ENCODE data around the gene CAMTA1.

CAMTA1 gene

DNA sequence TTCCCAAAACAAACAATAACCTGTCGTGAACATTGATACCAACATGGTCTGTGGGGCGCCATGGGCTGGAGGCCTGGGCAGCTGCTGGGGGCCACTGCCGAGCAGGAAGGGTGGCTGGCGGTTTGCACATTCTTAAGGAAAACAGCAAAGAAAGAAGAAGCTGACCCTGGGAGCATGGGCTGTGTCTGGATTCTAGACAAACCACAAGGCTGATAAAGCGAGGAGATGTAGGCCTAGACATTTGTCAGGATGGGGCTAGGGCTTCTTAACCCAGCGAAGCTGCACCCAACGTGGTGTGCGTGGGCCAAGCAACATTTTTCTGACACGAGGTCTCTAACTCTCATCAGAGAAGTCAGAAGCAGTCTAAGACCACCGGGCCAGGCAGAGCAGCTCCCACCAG lies 663.7 kb downstream of the CAMTA1 start:
- DNase-seq: no peak

DNA sequence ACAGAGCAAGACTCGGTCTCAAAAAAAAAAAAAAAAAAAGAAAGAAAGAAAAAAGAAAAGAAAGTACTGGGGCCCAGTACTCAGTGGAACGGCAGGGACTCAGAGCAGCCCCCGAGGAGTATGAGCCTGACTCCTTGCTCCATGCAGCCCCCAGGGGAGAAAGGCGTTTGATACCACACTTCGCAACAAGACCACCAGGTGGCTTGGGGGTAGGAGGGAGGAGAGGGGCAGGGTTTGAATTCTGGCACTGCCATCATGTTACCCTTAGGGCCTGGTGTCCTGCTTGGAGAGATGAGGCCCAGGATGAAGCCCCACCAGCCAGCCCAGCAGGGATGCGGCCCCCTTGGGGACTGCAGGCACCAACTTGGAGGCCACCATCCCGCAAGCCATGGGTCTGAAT lies 664.5 kb downstream of the CAMTA1 start:
- peak; percentile 14 for DNase-seq

DNA sequence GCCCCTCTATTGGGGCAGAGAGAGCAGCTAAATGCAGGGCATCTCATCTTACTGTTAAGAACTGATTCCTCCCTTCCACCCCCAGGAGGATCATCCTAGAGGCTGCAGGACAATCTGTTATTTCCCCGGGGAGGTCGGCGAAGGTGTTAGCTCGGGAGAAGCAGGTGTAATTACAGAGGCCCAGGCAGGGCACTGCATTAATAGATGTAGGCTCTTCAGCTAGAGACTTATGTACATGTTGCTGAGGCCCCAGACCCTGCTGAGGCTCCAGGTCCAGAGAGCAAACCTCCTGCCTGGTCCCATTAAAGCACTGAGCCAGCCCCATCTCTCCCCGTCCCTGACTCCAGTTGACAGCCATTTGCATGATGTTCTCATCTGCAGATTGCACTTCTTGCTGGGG lies 665.6 kb downstream of the CAMTA1 start:
- DNase-seq: peak; percentile 91

DNA sequence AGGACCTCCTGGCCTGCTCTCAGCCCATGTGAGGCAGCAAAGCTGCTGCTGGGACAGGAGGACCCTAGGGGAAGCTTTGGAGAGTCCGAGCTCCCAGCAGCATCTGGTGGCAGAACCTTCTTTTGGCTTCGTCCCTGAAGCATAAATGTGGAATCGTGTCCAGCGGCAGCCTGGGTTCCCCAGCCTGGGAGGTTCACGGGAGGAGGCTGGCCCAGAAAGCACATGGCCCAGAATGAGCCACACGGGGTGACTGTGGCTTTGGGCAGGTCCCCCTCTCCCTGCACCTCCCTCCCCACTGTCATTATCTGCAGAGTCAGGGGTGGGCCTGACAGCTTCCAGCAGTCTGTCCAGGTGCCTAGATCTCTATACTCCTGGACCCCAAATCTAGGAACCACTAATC lies 667.8 kb downstream of the CAMTA1 start:
- no peak for DNase-seq

DNA sequence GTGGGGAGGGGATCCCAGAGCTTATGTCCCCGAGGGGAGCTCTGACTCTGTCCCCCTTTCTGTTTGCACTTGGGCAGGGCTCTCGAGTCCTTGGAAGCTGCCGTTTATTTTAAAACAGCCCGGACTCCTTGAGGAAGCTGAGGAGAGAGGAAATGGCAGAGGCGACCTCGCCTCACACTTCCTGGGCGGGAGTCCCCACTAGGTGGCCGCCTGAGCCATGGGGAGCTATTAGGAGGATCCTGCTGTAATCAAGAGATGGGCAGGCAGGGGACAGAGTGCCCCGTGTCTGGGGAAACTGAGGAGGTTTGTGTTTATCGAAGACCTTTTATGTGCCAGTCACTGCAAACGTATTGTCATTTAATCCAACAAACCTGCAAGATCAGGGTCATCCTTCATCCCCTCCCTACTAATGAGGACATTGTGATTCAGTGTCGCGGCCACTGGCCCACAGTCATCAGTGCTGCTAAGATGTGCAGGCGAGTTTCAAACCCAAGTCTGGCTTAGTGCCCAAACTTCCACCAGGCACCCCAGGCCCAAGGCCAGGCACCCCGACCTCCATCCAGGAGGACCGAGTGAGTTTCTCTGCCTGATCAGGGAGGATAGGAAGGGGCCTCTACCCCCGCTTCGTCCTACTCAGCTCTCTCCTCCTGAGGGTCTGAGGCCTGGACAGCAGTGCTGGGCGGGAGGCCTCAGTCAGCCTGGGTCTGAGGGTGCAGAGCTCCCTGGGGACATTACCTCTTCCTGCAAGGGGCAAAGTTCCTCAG lies 669.0 kb downstream of the CAMTA1 start:
- DNase-seq: peak; percentile 54

DNA sequence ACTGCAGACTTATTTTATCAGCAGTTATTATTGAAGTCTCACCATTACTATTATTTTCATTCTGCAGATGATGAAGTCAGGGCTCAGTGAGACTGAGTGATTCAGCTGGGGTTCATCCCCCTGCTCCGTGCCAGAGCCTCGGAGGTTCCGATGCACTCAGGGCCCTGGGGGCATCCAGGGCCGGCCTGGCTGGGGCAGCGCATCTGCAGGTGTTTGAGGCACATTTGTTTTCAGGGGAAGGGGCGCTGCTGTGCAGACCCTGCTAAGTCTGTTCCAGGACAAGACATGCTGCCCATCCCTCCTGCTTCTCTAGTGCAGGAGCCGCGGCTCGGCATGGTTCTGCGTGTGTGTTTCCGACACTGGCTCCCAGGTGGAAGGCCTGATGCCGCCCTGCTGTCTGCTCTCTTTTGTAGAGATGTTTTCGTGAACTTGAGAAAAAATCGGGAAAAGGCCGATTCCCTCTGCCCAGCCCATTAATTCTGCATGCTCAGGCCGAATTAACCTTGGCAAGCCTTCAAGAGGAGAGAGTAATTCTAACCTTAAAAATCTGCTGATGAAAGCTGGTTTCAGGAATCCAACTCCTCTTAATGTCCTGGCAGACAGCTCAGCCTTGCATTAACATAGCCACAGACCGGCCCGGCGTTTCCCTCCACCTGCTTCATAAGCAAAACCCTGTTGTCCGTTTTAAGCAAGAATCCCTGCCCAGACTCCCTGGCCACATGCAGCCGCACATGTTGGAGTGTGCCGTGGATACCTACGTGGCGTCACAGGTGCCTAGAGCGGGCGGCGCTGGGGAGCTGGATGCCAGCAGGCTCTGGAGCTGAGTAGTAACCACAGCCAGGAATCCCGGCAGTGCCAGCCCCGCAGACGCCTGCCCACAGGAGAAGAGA lies 669.9 kb downstream of the CAMTA1 start:
- no peak for DNase-seq

DNA sequence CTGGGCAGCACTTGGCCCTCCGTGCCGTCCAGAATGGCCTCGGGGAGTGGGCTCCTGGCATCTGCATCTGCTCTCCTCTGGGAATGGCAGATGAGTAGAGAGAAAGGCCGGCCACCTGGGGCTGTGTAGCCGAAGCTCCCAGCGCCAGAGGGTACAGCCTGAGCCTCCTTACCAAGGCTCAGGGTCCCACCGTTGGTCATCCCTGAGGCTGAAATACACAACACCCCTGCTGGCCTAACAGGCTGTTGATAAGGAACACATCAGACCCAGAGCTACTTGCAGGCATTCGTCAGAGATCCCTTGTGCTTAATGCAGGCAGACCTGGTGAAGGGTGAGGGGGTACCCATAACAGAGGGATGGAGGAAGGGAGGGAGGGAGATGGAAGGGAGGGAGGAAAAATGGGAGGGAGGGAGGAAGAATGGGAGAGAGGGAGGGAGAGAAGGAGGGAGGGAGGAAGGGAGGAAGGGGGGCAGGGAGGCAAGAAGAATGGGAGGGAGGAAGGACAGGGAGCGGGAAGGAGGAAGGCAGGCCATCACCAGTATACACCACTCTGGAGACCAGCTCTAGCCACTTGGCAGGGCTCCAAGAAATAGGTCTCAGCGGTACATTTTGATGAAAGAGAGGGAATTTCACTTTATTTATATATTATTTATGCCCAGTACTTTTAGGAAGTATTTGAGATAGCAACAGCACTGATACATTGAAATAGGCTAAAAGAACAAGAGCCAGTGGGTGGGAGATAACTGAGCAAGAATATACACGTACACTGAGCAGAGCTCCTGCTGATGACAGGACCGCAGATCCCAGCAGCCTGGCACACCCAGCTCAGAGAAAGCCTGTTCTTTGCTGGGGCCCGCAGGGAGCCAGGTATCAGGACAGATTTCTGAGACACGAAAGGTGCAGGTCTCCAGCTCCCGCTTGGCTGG lies 670.8 kb downstream of the CAMTA1 start:
- peak; percentile 38 for DNase-seq

DNA sequence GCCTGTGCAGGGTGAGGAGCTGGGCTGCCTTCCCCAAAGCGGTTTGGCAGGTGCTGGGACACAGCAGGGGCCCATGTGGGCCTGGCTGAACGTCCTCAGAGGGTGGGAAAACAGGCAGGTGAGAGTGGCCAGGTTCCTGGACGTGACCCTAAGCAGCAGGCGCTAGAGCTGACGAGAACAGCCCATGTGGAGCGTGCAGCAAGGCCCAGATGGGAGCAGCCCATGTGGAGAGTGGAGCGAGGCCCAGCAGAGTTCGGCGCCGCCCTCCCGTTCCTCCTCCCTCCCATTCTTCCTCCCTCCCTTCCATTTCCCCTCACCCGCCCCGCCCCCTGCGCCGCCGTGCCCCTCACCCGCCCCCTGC lies 671.4 kb downstream of the CAMTA1 start:
- DNase-seq: peak; percentile 62

DNA sequence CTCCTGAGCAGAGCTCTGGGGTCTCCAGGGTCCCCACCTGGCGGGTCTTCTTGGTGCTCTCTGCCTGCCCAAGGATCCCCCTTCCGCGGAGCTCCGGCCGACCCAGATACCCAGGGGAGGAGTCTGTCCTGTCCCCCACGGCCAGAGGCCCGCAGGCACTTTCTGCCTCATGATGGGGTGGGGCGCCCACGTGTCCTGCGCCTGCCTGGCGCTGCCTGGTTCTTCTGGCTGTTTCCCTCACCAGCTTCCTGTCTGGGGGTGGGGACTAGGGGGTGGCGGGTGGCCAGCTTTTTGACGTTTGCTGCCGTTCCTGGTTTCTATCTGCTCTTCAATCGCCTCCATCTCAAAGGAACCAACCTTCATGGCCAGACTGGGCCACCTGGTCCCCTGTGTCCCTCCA lies 672.6 kb downstream of the CAMTA1 start:
- DNase-seq: no peak

DNA sequence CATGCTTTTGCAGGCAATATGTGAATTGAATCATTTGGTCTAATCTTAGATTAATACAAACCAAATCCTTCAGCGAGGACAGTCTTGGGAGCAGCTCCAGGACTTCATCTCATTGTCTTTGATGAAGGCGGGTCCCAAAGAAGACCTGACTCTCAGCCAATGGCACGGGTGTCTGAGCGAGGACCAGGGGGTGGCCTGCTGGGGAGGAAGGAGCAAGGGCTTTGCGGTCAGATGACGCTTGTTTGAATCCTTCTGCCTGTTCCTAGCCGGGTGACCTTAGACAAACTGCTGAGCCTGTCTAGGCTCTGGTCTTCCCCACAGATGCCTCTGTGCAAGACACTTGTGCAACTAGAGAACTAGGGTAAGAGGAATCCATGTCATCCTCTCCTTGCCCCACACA lies 673.7 kb downstream of the CAMTA1 start:
- DNase-seq: peak; percentile 85

DNA sequence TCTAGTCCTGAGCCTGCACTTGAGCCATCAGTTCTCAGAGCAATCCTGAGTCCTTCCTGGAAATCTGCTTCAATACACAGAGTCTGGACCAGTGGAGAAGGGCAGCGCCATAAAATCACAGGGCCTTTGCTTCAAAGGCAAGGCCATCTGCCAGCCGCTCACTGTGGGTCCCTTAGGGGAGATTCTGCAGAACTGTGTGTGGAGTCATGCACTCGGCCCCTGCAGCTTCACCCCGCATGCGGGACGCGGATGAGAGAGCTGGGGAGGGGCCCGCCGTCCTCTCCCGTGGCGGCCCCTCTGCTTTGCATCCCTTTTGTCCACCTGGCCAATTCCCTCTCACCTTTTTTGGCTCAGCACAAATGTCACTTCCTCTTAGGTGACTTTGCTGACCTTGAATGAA lies 674.7 kb downstream of the CAMTA1 start:
- peak; percentile 61 for DNase-seq

DNA sequence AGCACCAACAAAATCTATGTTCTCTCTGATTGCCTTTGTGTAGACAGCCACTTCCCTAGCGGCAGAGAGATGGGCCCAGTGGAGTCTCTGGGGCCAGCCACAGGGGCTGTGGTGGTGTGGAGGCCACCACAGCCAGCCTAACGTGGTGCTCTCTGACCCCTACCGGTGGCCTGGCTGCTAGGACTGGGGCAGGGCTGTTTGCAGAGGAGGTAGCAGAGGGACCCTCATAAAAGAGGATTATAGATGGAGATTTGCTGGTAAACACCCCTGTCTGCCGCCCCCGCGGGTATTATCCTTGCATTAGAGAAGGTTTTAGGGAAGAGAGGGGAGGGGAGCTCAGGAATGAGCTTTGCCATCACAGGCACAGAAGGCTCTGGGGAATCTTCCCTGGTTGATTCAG lies 675.6 kb downstream of the CAMTA1 start:
- DNase-seq: peak; percentile 99

DNA sequence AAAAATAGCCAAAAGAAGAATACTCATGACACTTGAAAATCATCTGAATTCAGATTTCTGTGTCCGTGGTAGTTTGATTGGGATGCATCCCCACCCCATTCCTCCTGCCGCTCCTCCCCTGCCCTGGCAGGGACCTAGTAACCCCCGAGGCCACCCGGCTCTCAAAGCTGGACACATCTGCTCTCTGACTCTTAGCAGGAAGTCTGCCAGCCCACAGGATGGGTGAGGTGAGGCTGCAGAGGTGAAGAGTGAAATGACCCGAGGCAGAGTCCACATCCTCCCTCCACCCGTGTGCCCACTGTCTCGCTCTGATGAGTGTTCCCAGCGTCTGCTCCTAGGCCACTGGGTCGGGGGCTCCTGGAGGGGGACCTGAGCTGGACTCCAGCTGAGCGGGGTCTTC lies 677.4 kb downstream of the CAMTA1 start:
- DNase-seq: peak; percentile 50

DNA sequence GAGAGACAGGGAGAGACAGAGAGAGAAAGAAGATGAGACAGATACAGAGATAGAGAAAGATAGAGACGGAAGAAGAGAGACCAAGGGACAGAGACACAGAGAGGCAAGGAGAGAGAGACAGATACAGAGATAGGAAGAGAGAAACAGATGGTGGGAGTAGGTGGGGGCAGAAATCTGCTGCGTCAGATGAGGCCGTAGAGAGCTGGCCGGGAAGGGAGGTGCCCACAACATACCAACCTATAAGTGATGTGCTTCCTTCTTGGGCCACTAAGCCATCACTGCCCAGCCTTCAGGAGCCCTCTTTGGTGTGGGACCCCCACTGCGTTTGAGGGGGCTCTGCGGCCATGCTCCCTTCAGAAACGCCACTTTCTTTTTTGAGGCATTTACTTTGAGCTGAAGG lies 678.3 kb downstream of the CAMTA1 start:
- DNase-seq: peak; percentile 77

DNA sequence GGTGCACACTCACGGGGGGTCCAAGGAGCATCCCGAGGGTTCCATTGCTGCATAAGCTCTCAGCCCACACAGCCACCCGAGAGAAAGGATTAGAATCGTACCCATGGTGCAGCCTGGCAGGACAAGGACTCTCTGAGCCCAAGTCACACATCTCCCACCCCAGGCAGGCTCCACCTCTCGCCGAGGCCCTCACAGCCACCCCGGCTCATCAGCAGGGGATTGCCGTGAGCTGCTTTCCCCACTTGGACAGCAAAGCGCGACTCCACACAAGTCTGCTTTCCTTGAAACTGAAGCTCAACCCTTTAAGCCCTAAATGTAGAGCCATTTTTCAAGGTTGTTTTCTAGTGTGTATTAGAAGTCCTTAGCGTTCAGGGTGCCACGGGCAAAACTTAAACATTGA lies 679.5 kb downstream of the CAMTA1 start:
- peak; percentile 18 for DNase-seq

DNA sequence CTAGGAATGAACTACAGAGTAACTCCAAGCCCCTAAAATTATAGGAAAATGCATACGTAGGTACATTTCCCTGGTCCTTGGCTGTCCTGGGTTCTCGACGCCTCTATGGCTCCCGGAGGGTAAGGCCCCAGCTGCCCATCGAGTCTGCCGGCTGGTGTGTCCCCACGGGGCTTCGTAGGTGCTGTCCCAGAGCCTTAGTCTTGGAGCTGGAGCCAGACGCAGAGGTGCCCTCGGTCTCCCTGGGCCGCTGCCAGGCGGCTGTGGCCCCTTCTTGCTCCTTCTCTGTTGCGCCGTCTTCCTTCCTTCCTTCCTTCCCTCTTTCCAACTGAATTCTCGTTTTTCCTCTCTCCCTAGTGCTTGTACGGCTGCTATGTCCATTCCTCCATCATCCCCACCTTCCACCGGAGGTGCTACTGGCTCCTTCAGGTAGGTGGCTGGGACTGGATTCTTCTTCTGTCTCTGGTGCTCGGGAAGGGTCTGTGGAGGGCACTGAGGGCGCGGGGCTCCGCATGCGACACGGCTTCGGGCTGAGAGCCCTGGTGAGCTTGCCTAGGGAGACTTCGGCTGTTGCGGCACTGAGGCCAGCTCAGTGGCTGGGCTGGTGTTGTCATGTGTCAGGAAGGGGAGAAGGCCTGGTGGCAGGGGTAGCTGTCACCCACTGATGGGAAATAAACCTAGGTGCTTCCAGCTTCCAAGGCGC lies 682.4 kb downstream of the CAMTA1 start:
- DNase-seq: no peak

DNA sequence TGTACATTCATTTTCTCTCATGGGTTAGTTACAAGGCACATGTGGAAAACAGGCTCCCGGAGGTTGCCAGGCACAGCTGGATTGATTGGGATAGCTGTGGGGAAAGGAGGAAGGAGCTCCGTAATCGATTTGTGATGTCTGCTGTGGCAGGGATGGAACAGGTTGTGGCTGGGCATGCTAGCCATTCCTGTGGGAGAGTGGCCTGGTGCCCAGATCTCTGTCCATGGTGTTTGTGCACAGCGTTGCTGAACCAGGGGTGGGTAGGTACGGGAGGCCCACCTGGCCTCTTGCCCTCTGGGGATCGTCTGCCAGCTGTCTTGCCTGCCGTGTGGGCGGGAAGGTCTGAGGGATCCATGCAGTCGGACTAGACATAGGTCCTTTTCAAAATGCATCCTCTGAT lies 683.0 kb downstream of the CAMTA1 start:
- no peak for DNase-seq

DNA sequence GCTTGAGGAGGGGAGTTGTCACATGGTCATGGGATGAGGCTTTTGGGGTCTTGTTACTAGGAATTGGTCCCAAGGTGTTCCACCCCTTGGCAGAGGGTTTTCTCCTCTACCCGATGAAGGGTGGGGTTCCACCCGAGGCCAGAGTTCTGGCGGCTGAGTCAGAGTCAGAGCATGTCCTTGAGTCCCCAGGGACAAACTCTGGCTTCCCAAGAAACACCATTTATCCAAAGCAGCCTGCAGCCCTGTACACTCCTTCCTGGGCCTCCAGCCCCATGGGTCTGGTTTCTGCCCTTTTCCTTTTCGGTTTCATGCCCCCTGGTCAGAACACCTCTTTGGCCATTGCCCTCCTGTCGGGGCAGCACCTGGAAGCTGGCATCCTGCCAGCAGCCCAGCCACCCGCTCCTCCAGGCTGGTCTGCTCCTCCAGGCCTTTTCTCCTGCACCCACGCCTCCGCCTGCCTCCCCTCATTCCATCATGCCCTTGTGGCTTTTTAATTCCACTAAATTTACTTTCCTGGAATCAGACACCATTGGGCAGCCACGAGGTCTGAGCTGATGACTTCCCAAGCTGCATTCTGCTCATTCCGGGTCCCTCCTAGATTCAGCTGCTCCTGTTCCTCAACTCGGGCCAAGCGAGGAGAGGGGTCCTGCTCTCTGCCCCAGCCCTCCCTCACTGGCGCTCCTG lies 684.1 kb downstream of the CAMTA1 start:
- DNase-seq: no peak

DNA sequence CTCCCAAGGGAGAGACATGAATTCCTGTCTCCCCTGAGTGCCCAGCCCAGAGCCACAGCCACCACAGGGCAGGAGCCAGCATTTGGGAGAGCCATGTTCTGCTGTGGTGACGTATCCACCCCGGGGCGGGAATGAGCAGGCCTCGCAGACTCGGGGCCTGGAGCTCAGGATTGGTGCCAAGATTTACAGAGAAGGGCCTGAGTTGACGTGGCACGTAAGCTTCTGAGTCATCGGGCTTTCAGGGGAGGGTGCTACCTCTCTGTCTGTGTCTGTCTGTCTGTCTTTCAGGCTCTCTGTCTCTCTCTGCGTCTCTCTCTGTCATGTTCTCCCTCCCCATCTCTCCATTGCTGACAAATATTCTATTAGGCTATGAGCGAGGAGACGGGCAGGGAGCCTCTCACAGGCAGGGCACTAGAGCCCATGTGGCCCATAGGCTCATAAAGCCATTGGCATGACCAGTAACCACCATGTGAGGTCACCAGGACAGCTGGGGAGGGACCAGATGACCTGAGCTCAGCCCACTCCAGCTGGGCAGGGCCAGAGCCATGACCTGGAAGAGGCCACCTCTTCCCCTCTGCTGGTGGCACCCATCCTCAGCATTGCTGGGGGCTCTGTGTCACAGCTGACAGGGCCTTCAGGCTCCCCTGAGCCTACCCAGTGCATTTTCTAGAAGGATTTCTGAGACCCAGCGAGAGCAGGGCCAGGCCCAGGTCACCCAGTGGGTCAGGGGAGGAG lies 685.8 kb downstream of the CAMTA1 start:
- no peak for DNase-seq

DNA sequence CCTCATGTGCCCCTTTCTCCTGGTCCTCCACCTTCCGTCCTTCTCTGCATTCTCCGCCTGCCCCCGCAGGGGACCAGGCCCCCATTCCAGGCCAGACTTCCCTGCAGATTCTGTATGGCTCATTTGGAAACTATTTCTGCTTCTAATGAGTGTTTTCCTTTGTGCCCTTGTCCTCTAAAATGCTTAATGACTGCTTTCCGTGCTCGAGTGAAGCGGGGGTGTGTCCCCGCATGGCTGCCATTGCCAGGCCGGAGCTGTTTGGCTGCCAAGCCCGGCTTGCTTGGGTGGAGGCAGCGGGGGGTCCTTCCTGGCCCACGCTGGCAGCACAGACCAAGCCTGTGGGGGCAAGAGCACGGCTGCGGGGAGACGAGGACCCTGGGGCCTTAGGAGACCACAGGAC lies 686.6 kb downstream of the CAMTA1 start:
- no peak for DNase-seq

Measured in NCI-H82 (cell line).